GM08714 (cell line): Measurements from ENCODE around the gene CTU2.

ENCODE experiments used
- H3K4me3 ChIP-seq: fragments of 200-500 bp; sonication (Bioruptor generic); 2 replicates; pipeline ENCODE4 v1.5.1; 2014; ENCODE audit warnings: mild to moderate bottlenecking, low read length, inconsistent platforms
- ZNF274 ChIP-seq: IDR thresholded peaks from 2 replicates; pipeline ENCODE4 v1.6.1; 2012; ENCODE audit warnings: mild to moderate bottlenecking, low read depth, low read length

The CTU2 gene

DNA sequence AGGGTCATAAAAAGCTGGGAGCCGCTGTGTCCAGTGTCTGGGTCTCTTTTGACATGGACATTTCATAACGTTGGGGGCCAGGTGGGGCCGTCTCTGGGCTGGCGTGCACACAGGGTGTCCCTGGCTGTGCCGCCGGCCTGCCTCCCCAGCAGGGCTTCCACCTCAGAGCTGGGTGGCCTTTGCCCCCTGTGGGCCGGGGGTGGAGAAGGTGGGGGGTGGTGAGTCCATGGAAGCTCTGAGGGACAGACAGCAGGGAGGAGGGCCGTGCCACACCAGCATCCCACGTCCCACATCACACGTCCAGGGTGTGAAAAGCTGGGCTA, 19.1 kb upstream of the CTU2 start:
- no peak for TF ChIP-seq ZNF274
- no peak overlapping the region for H3K4me3 ChIP-seq

DNA sequence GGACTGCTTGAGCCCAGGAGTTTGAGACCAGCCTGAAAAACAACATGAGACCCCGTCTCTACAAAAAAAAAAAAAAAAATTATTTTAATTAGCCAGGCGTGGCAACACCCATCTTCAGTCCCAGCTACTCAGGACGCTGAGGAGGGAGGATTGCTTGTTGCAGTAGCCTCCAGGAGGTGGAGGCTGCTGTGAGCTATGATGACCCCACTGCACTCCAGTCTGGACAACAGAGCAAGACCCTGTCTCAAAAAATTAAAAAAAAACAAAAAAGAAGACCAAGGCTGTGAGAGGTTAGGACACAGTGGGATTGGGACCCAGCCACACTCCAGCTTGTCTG, 18.7 kb upstream of the CTU2 start:
- H3K4me3 ChIP-seq, result no peak overlapping the region
- no peak for TF ChIP-seq ZNF274

- TF ChIP-seq ZNF274, result no peak
- no peak overlapping the region for H3K4me3 ChIP-seq
Observed at GRCh38 chr16:88688013-88688778, 18.1 kb upstream of the CTU2 start.

- no peak for TF ChIP-seq ZNF274
- H3K4me3 ChIP-seq, result no peak overlapping the region
Observed at GRCh38 chr16:88690341-88691128, 15.8 kb upstream of the CTU2 start.

DNA sequence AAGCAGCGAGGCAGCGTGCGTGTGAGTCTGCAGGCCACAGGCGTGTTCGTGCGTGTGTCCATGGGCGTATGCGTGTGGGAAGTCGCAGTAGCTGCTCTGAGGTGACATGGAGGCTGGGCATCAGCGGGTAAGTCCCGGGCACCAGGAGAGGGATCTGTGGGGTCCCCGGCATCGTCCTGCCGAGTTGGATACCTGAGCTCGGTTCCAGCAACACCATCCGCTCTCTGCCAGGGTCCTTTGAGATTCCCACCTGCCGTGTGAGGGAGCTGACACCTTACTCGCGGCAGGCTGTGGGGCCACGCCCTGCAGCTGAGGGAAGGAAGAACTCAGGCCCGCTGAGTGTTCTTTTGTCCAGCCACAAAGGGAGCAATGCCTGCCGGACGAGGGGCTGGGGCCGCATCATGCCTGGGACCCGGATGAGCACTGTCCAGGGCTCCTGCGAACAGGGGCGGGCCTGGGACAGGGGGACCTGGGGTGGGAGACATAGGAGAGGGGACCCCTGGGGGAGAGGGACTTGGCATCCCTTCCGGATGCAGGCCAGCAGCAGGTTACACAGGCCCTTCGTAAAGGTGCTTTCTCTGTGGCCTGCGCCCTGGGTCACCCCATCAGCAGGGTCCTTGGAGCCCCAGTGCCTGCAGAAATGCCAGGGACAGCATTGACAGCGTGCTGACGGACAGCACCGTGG, 15.0 kb upstream of the CTU2 start:
- TF ChIP-seq ZNF274, result no peak

GRCh38 chr16:88691924-88692560, 14.3 kb upstream of the CTU2 start:
- H3K4me3 ChIP-seq, result no peak overlapping the region
- no peak for TF ChIP-seq ZNF274

More for the DNA sequence above, 15.0 kb upstream of the CTU2 start:
- no peak overlapping the region for H3K4me3 ChIP-seq

- no peak for TF ChIP-seq ZNF274
- no peak overlapping the region for H3K4me3 ChIP-seq
Observed at GRCh38 chr16:88692861-88693260, 13.4 kb upstream of the CTU2 start.

GRCh38 chr16:88693420-88694177, 12.7 kb upstream of the CTU2 start:
- TF ChIP-seq ZNF274, result no peak

GRCh38 chr16:88694221-88695087, 11.8 kb upstream of the CTU2 start:
- TF ChIP-seq ZNF274, result no peak
- no peak overlapping the region for H3K4me3 ChIP-seq

More at GRCh38 chr16:88693420-88694177, 12.7 kb upstream of the CTU2 start:
- no peak overlapping the region for H3K4me3 ChIP-seq

DNA sequence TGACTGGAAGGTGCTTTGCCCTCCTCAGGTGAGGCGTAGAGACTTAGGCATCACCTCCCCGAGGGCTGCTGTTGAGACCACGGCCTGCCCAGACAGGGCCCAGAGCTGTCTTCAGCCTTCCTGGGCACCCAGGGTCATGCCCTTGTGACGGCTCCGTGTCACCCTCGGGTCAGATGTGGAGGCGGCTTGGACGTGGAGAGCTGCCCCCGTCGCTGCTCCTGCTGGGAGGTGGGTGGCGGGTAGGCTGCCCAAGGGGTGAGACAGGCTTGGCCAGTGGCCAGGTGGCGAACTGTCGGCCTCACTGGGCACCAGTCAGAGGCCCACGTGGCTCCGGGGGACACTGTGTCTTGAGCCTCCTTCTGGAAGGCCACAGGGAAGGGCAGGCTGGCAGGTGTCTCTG, 11.1 kb upstream of the CTU2 start:
- no peak overlapping the region for H3K4me3 ChIP-seq
- no peak for TF ChIP-seq ZNF274

DNA sequence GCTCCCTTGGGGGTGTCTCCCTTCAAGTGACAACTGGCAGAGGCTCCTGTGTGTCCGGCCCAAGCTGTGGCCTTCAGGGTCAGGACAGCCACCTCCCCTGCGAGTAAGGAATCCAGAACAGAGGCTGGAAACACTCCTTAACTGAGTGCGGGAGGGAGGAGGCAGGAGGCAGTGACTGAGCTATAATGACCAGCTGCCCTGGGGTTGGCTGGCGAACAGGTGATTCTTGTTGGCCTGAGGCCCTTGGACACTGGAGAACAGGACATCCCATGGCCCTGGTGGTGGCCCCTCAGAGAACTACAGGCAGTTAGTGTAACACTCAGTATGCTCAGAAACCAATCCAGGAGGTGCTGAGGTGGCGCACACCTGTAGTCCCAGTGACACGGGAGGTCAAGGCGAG, 10.6 kb upstream of the CTU2 start:
- no peak overlapping the region for H3K4me3 ChIP-seq
- no peak for TF ChIP-seq ZNF274

DNA sequence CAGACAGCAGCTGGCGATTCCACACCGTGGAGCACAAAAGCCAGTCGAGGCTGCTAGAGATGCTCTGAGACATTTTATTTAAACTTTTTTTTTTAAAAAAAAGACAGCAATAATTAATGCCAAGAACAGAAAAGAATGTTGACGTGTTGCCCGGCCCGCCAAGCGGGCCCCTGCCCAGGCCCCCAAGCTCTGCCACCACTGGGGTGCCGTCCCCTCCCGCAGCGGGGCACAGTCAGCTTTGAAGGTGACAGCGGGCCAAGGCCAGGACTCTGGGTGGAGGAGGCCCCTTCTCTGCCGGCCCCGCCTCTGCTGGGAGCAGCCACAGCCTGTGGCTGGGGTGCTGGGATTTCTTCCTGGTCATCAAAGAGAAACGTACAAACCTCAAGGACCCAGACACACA, 9.9 kb upstream of the CTU2 start:
- H3K4me3 ChIP-seq, result no peak overlapping the region
- TF ChIP-seq ZNF274, result no peak

GRCh38 chr16:88697116-88697830, 9.0 kb upstream of the CTU2 start:
- no peak overlapping the region for H3K4me3 ChIP-seq
- TF ChIP-seq ZNF274, result no peak
